Mesendoderm (in vitro differentiated cells): ENCODE data around the gene UACA.

Experiments
- DNase-seq: peaks from one replicate; pipeline ENCODE4 v3.0.0; 2013
- H2AK5ac ChIP-seq: 2 replicates; pipeline ENCODE4 v1.6.1; 2013; ENCODE audit warnings: low read length, inconsistent platforms
- H2BK120ac ChIP-seq: 2 replicates; pipeline ENCODE4 v1.6.1; 2013; ENCODE audit warnings: low read depth, mild to moderate bottlenecking, low read length, moderate library complexity, mixed read lengths
- H2BK15ac ChIP-seq: replicated peaks from 2 replicates; pipeline ENCODE4 v1.6.1; 2013; ENCODE audit warnings: low read depth, mild to moderate bottlenecking, moderate library complexity
- H2BK5ac ChIP-seq: 2 replicates; pipeline ENCODE4 v1.6.1; 2013; ENCODE audit warnings: low read length, inconsistent platforms
- H3K18ac ChIP-seq: 2 replicates; pipeline ENCODE4 v1.6.1; 2013; ENCODE audit warnings: mild to moderate bottlenecking, low read length, mixed read lengths
- H3K23ac ChIP-seq: one replicate; pipeline ENCODE4 v1.6.1; 2013; ENCODE audit warnings: low read length
- H3K27ac ChIP-seq: 2 replicates; pipeline ENCODE4 v1.5.1; 2013; ENCODE audit warnings: low read depth, mild to moderate bottlenecking, inconsistent platforms, low read length, moderate library complexity
- H3K27me3 ChIP-seq: 2 replicates; pipeline ENCODE4 v1.6.1; 2013; ENCODE audit warnings: low read length, control low read depth, mild to moderate bottlenecking, inconsistent platforms; ENCODE audit not compliant: insufficient read depth, poor library complexity
- H3K36me3 ChIP-seq: 2 replicates; pipeline ENCODE4 v1.6.1; 2013; ENCODE audit warnings: low read length, inconsistent platforms; ENCODE audit not compliant: control insufficient read depth, insufficient read depth
- H3K4ac ChIP-seq: one replicate; pipeline ENCODE4 v1.6.1; 2013; ENCODE audit warnings: low read depth, mild to moderate bottlenecking, low read length, moderate library complexity
- H3K4me1 ChIP-seq: 2 replicates; pipeline ENCODE4 v1.6.1; 2013; ENCODE audit warnings: low read depth, low read length, inconsistent platforms; ENCODE audit not compliant: control insufficient read depth
- H3K4me2 ChIP-seq: 2 replicates; pipeline ENCODE4 v1.6.1; 2013; ENCODE audit warnings: low read length
- H3K4me3 ChIP-seq: 2 replicates; pipeline ENCODE4 v1.5.1; 2013; ENCODE audit warnings: mild to moderate bottlenecking, low read length
- H3K56ac ChIP-seq: one replicate; pipeline ENCODE4 v1.6.1; 2013; ENCODE audit warnings: low read length
- H3K79me1 ChIP-seq: 2 replicates; pipeline ENCODE4 v1.6.1; 2013; ENCODE audit warnings: low read length, inconsistent platforms
- H3K79me2 ChIP-seq: 2 replicates; pipeline ENCODE4 v1.6.1; 2013; ENCODE audit warnings: mild to moderate bottlenecking, low read length; ENCODE audit not compliant: control insufficient read depth, insufficient read depth
- H3K9ac ChIP-seq: 2 replicates; pipeline ENCODE4 v1.6.1; 2013; ENCODE audit warnings: low read length, inconsistent platforms
- H4K5ac ChIP-seq: one replicate; pipeline ENCODE4 v1.6.1; 2013; ENCODE audit warnings: low read length
- H4K8ac ChIP-seq: one replicate; pipeline ENCODE4 v1.6.1; 2013; ENCODE audit warnings: low read depth, mild to moderate bottlenecking, control low read depth, low read length, moderate library complexity
- WGBS: extraction: QIAGEN DNeasy Blood & Tissue Kit; methylation state at CpG from one replicate; pipeline ENCODE4 v1.1.7; 2013; ENCODE audit warnings: low lambda C conversion rate, missing lambda C conversion rate; ENCODE audit not compliant: insufficient coverage; ENCODE audit errors: extremely low coverage; 5-methylcytosine and 5-hydroxymethylcytosine counted together

UACA gene

GRCh38 chr15:70796516-70797310 lies 33.4 kb upstream of the UACA start:
- Histone ChIP-seq H3K4me1 (no peaks in the 10 kb centered on the region), H3K36me3 (no peaks in the 10 kb centered on the region), H3K9ac (no peak overlapping the region), H3K79me1 (no peaks in the 10 kb centered on the region), H3K4me3 (no peak overlapping the region), H3K4ac (no peak overlapping the region), H2BK120ac (no peak overlapping the region), H3K23ac (no peak overlapping the region), H3K27me3 (no peaks in the 10 kb centered on the region), H3K79me2 (no peaks in the 10 kb centered on the region), H3K18ac (no peak overlapping the region), H2BK15ac (no peak overlapping the region), H2AK5ac (no peak overlapping the region), H3K4me2 (no peak overlapping the region), H4K8ac (no peak overlapping the region), H2BK5ac (no peak overlapping the region), H4K5ac (no peak overlapping the region), H3K56ac (no peak overlapping the region), H3K27ac (no peak overlapping the region)
- no CpG with 5 or more reads among the region's 14 CpGs for WGBS
- no peak for DNase-seq

GRCh38 chr15:70795311-70795665 lies 31.9 kb upstream of the UACA start:
- no peak for DNase-seq
- H3K9ac ChIP-seq, result no peak overlapping the region
- H3K79me2 ChIP-seq, result no peaks in the 10 kb centered on the region
- no peak overlapping the region for H3K56ac ChIP-seq
- no peak overlapping the region for H4K5ac ChIP-seq
- H4K8ac ChIP-seq, result no peak overlapping the region
- no peak overlapping the region for H3K23ac ChIP-seq
- H2BK15ac ChIP-seq, result no peak overlapping the region
- H3K4me2 ChIP-seq, result no peak overlapping the region
- H2BK120ac ChIP-seq, result no peak overlapping the region
- no peaks in the 10 kb centered on the region for H3K27me3 ChIP-seq
- no peak overlapping the region for H2BK5ac ChIP-seq
- no peak overlapping the region for H3K4me3 ChIP-seq
- no peaks in the 10 kb centered on the region for H3K36me3 ChIP-seq
- H3K4me1 ChIP-seq, result no peaks in the 10 kb centered on the region
- no peak overlapping the region for H3K27ac ChIP-seq
- no CpG with 5 or more reads among the region's 2 CpGs for WGBS
- no peak overlapping the region for H3K4ac ChIP-seq
- no peak overlapping the region for H3K18ac ChIP-seq
- no peaks in the 10 kb centered on the region for H3K79me1 ChIP-seq
- H2AK5ac ChIP-seq, result no peak overlapping the region

- Histone ChIP-seq H3K36me3 (no peaks in the 10 kb centered on the region), H3K4me2 (no peak overlapping the region), H2AK5ac (no peak overlapping the region), H3K4ac (no peak overlapping the region), H3K23ac (no peak overlapping the region), H4K8ac (no peak overlapping the region), H3K56ac (no peak overlapping the region), H3K27me3 (no peaks in the 10 kb centered on the region), H3K4me1 (no peaks in the 10 kb centered on the region), H3K79me1 (no peaks in the 10 kb centered on the region), H2BK5ac (no peak overlapping the region), H4K5ac (no peak overlapping the region), H2BK120ac (no peak overlapping the region), H2BK15ac (no peak overlapping the region), H3K18ac (no peak overlapping the region), H3K79me2 (no peaks in the 10 kb centered on the region), H3K9ac (no peak overlapping the region), H3K4me3 (no peak overlapping the region), H3K27ac (no peak overlapping the region)
- no peak for DNase-seq
- no CpG with 5 or more reads among the region's 12 CpGs for WGBS
Observed at GRCh38 chr15:70794596-70795310, 31.4 kb upstream of the UACA start.

- Histone ChIP-seq H2AK5ac (no peak overlapping the region), H3K18ac (no peak overlapping the region), H4K8ac (no peak overlapping the region), H3K79me1 (no peaks in the 10 kb centered on the region), H3K56ac (no peak overlapping the region), H3K27me3 (no peaks in the 10 kb centered on the region), H3K4me3 (no peak overlapping the region), H3K9ac (no peak overlapping the region), H3K23ac (no peak overlapping the region), H3K79me2 (no peaks in the 10 kb centered on the region), H3K27ac (no peak overlapping the region), H2BK120ac (no peak overlapping the region), H3K4me1 (no peaks in the 10 kb centered on the region), H2BK15ac (no peak overlapping the region), H3K4ac (no peak overlapping the region), H3K36me3 (no peaks in the 10 kb centered on the region), H3K4me2 (no peak overlapping the region), H2BK5ac (no peak overlapping the region), H4K5ac (no peak overlapping the region)
- DNase-seq, result no peak
- WGBS, result no CpG with 5 or more reads among the region's 6 CpGs
Observed at GRCh38 chr15:70793694-70794093, 30.3 kb upstream of the UACA start.

- H3K27ac ChIP-seq, result no peak overlapping the region
- no peak overlapping the region for H3K4ac ChIP-seq
- no peaks in the 10 kb centered on the region for H3K27me3 ChIP-seq
- no peak overlapping the region for H2BK15ac ChIP-seq
- no peak overlapping the region for H3K9ac ChIP-seq
- no peak overlapping the region for H3K4me3 ChIP-seq
- H3K23ac ChIP-seq, result no peak overlapping the region
- no peak overlapping the region for H2BK5ac ChIP-seq
- H3K4me2 ChIP-seq, result no peak overlapping the region
- H3K18ac ChIP-seq, result no peak overlapping the region
- H4K5ac ChIP-seq, result no peak overlapping the region
- no peak overlapping the region for H2AK5ac ChIP-seq
- H3K56ac ChIP-seq, result no peak overlapping the region
- H3K36me3 ChIP-seq, result no peaks in the 10 kb centered on the region
- no CpG with 5 or more reads among the region's 2 CpGs for WGBS
- no peak overlapping the region for H2BK120ac ChIP-seq
- no peaks in the 10 kb centered on the region for H3K4me1 ChIP-seq
- no peaks in the 10 kb centered on the region for H3K79me1 ChIP-seq
- DNase-seq, result no peak
- H3K79me2 ChIP-seq, result no peaks in the 10 kb centered on the region
- no peak overlapping the region for H4K8ac ChIP-seq
Observed at GRCh38 chr15:70792171-70792573, 28.8 kb upstream of the UACA start.
